Right renal cortex interstitium (tissue), 3 donors: ENCODE results near the gene SNX8. TPM values are rescaled to one million over a fixed set of nuclear protein-coding genes. Genes with fewer than 3 reads are reported as not detected.
"Not testable (repeated sequence)": the region's sequence is repeated elsewhere in the genome, so short reads cannot be mapped to it uniquely, and the experiment has no call there.

Source experiments
- DNase-seq, 3 donors: peaks; one replicate each; pipeline ENCODE4 v3.0.0-alpha.2; 2013; ENCODE audit warnings: low read depth in 3 of 3, low spot score in 2 of 3
- polyA plus RNA-seq, 3 donors: library from polyadenylated mRNA; unstranded; fragments of 120-200 nt; gene quantifications; one replicate each; pipeline ENCODE4 v1.2.1, GENCODE V29; 2013; ENCODE audit not compliant: insufficient read length in 3 of 3

SNX8 gene
- polyA plus RNA-seq, 3 donors = 37.1 to 44.0 (median 37.6) TPM

- no peak for DNase-seq
These were observed 18.2 kb downstream of the SNX8 start for GRCh38 chr7:2295936-2296620.

- no peak for DNase-seq
These were observed 23.4 kb downstream of the SNX8 start for GRCh38 chr7:2290877-2291276.

DNA sequence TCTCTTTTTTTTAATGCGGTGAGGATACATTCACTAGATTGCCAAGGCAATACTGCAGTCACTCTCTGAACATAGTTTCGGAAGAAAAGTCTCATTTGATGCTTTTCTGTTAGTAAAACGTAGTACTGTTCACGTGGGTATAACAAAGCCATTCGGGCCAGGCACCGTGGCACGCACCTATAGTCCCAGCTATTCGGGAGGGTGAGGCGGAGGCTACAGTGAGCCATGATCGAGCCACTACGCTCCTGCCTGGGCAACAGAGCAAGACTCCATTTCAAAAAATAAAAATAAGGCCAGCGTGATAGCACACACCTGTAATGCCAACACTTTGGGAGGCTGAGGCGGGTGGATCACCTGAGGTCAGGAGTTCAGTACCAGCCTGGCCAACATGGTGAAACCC is 24.6 kb downstream of the SNX8 start:
- no peak for DNase-seq

DNA sequence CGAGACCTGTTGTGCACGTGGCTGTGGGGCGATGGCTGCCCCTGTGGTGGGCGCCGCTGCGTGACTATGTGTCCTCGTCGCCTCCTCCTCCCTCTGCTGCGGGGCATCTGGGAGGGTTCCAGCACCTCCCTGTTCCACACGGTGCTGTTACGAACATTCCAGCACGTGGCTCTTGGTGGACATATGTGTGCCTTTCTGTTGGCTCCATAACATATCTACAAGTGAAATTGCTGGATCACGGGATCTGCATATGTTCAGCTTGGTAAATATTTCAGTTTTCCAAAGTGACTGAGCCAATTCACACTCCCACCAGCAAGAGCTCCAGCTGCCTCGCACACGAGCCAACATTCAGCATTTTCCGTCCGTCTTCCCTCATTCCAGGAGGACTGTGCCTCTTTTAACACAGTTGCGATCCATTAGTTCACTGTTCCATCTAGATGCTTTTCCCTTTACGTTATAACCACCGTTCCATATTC is 25.1 kb downstream of the SNX8 start:
- DNase-seq = no peak

DNA sequence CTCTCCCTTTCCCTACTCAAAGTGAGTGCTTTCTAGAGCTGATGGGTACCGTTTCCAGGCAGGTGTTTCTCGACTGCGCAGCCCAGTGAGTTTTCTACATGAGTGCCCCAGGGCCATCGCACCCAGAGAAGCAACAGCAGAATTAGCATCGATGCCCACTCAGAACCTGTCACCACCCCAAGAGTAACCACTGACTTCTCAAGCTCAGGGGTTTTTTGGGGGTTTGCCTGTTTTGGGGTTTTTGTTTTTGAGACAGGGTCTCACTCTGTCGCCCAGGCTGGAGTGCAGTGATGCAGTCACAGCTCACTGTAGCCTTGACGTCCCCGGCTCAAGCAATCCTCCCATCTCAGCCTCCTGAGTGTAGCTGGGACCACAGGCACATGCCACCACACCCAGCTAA is 25.7 kb downstream of the SNX8 start:
- DNase-seq = no peak

- no peak for DNase-seq
These were observed 26.5 kb downstream of the SNX8 start for GRCh38 chr7:2287745-2288144.

DNA sequence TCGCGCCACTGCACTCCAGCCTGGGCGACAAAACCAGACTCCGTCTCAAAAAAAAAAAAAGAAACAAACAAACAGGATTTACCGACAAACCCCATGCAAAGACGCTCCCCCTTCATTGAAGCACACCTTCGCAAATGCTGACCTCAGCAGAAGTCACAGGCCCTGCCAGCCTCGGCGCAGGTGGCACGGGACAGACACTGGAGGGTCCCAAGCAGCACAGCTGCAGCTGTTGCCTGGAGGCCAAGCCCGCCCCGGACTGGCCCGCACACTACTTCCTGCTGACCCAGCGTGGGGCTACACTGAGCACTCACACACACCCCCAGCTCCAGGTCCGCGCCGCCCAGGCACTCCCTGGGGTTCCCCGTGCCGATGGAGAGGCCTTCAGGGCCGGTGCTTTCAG is 31.2 kb downstream of the SNX8 start:
- DNase-seq = no peak

DNA sequence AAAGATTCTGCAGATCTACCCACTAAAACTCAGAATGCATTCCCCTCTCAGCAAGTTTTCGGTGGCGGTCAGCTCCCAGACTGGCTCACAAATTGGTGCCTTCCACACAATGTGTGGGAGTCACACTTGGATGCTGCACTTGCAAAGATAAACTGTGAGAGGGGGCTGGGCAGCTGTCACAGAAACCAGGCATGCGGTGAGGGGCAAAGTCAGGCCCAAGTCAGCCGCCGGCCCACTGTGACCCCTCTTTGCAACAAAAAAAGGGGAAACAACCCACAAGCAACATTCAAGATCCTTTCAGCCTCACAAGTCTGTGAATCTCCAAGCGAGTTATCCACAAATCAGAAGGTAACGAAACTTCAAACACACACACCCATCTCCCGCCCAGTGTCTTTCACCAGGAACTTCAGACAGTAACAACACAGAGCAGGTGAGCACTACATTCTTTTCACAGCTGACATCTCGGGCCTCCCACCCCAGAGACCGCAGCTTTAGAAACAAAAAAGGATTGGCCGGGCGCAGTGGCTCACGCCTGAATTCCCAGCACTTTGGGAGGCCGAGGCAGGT is 32.0 kb downstream of the SNX8 start:
- DNase-seq = peak in 1 of 3 donors; percentile 58

DNA sequence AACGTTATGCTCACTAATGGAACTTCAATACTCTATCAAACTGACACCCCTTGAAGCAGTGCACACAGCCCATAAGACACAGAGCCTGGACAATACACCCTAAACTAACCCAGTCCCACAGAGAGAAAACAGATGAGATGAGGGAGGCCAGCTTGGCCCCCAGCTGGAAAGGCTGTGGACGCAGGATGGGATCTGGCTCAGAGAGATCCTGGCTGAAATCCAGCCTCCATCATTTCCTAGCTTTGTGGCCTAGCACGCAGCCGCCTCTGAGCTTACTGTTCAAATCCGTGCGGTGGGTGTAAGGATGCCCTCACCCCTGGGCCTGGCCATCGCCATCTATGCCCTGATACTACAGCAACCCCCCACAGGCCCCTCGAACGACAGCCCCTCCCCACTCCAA is 32.7 kb downstream of the SNX8 start:
- DNase-seq = no peak

DNA sequence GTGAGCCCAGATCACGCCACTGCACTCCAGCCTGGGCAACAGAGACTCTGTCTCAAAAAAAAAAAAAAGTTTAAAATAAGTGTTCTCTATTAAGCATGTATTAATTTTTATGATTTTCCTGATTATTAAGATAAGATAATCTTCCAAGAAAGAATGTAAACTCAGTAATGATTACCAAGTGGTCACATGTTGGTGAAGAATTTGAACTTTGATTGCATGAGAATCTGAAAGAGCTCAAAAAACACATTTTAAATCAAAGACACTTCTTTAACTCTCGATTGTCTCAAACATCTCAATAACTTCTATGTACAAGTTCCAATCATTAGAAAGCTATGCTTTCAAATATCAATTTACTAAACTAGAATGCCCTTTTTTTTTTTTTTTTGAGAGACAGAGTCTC is 33.8 kb downstream of the SNX8 start:
- DNase-seq = no peak

DNA sequence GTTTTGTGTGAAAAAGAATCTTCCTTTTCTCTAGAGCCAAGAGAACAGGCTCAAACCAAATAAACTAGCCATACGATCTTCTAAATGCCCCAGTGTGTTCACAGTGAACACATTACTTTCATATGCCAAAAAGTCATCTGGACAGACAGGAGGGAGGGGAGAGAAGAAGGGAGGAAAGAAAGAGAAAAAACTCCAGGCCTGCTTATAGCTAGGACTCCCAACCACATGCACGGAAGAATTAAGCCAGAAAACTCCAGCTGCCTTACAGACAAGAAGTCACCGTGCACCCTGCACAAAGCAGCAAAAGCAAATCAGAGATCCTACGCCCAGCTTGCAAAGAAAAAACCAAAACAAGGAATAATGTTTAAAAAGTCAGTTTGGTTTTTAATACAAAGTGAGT is 34.3 kb downstream of the SNX8 start:
- no peak for DNase-seq

GRCh38 chr7:2278026-2278425 is 36.2 kb downstream of the SNX8 start:
- no peak for DNase-seq

DNA sequence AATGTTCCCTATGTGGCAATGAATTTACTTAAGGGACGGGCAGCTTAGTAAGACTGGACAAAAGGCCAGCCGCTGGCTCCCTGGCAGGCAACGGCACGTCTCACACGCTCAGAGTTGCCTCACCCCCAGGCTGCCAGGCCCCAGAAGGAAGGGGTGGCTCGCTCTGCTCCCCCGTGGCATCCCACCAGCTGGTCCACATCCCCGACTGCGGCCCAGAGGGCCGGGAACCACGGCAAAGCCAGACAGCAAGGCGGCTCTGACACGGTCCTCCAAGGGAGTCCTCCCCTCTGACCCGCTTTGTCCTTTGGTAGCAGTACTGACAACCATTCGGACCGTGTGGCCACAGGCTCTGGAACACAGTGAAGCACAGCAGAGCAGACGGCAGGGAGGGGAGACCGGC is 38.1 kb downstream of the SNX8 start:
- DNase-seq = no peak

DNA sequence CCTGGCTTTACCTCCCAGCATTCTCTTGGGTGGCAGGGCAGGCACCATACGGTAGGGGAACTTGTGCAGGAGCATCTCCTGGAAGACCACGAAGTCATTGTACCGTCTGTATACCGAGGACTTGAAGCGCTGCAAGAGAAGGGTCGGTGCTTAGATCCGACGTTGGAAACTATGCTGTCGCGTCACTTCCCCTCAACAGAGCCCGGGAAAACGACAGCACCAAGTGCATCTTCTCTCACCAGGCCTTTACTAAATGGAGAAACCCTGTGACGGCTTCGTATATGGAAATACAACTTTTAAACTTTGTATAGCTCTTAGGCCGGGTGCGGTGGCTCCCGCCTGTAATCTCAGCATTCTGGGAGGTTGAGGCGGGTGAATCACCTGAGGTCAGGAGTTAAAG is 39.1 kb downstream of the SNX8 start:
- no peak for DNase-seq

DNA sequence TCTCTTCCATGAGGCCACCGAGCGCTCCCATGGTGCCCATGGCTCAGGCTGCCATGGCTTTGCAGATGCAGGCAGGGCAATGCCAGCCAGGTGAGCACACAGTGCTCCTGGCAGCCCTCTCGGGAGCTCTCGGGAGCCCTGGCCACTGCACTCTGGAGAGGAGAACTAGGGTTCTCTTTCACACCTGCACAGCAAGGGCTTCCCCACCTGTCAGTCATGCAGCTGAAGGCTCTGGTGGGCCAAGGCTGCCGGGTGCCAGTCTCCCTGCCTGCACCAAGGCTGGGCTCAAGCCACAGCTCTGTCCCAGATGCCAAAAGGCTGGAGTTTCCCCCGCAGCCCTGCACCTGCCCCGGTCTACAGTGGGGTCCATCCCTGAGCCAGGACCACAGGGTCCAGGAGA is 39.6 kb downstream of the SNX8 start:
- no peak for DNase-seq

DNA sequence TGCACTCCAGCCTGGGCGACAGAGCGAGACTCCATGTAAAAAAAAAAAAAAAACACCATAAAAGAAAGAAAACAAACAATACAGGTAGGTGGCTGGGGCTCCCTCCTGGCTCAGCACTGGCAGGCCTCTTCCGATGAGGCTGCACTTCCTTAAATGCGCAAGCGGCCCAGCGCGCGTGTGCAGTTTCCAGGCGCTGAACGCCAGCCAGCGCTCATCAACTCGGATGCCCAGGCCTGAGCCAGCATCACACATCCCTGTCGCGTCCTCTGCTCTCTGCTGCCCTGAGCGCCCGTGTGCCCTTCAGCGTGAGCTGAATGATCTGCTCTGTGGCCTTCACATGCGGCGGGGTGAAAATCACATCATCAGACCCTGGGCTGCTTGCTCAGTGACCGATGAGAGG is 40.4 kb downstream of the SNX8 start:
- no peak for DNase-seq

- DNase-seq = no peak
These were observed 42.2 kb downstream of the SNX8 start for GRCh38 chr7:2272031-2272430.

DNA sequence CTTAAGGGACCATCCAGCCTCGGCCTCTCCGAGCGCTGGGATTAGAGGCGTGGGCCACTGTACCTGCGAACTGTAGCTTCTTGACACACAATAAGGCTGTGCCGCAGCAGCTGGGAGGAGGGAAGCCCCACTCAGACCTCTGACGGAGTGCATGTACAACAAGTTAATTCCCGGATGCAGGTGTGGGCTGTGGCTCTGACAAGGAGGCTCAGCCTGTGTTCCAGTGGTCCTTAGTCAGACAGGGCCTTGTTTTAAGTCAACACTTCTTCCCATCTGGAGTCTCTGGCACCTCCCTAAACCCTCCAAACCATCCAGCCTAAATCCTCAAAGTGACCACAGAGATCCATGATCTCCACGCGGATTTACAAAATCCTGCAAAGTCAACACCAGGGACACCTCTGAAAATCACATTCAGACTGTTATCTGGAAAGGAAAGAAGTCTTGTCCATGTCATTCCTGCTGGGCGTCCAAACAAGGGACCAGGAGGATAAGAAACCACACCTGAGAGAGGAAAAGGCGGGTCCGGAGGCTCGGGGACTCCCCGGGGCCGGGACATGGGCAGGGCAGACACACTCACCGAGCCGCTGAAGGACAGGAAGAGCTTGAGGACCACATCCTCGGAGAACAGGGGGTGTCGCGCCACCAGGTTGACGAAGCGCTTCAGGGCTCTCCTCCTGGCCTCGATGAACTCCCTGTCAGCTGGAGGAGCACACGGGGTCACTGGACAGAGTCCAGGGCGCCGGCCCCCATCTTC is 42.8 kb downstream of the SNX8 start:
- no peak for DNase-seq

DNA sequence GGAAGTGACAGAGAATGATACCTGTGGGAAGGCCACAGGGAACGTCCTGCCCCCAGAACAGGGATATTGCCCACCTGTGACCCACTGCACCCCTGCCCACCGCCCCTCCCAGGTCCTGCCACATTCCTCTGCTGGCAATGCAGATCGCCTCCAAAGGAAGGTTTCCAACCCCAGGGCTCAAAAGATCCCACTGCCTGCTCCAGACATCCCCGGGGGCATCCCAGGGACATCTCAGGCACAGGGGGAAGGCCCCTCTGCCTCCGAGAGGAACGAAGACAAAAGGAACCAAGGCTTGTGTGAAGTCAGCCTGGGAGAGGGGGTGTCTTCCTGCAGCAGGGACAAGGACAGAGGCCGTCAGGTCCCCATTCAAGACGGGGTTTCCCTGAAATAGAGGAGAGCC is 43.7 kb downstream of the SNX8 start:
- no peak for DNase-seq

GRCh38 chr7:2269991-2270460 is 44.2 kb downstream of the SNX8 start:
- DNase-seq = no peak

- DNase-seq = not testable (repeated sequence)
These were observed 44.9 kb downstream of the SNX8 start for GRCh38 chr7:2269089-2269990.
